ENCODE data around the gene ZNF385B.
"Not testable (repeated sequence)": the region's sequence is repeated elsewhere in the genome, so short reads cannot be mapped to it uniquely, and the experiment has no call there.

The ZNF385B gene

DNA sequence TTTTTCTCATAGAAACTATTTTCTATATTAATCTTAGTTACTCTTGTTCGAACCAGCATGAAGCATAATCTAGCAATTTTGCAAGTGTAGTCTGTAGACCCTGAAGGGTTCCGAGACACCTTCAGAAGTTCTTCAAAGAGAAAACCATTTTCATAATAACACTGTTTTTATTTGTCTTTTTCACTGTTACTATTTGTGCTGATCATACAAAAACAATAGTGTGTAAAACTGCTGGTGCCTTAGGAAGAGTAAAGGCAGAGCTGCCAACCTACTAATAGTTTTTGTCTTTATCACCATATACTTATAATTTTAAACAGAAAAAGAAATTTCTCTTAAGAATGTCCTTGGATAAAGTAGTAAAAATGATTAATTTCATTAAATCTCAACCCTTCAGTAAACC is 218.9 kb downstream of the ZNF385B start:
- TF ChIP-seq, protein P1, sequence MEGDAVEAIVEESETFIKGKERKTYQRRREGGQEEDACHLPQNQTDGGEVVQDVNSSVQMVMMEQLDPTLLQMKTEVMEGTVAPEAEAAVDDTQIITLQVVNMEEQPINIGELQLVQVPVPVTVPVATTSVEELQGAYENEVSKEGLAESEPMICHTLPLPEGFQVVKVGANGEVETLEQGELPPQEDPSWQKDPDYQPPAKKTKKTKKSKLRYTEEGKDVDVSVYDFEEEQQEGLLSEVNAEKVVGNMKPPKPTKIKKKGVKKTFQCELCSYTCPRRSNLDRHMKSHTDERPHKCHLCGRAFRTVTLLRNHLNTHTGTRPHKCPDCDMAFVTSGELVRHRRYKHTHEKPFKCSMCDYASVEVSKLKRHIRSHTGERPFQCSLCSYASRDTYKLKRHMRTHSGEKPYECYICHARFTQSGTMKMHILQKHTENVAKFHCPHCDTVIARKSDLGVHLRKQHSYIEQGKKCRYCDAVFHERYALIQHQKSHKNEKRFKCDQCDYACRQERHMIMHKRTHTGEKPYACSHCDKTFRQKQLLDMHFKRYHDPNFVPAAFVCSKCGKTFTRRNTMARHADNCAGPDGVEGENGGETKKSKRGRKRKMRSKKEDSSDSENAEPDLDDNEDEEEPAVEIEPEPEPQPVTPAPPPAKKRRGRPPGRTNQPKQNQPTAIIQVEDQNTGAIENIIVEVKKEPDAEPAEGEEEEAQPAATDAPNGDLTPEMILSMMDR (IDR thresholded peaks at IDR 0.05; ENCODE audit: low read depth, low read length) = no peak
- no peak overlapping the region for H3K4me3 ChIP-seq (ENCODE audit: low read depth, low read length)

DNA sequence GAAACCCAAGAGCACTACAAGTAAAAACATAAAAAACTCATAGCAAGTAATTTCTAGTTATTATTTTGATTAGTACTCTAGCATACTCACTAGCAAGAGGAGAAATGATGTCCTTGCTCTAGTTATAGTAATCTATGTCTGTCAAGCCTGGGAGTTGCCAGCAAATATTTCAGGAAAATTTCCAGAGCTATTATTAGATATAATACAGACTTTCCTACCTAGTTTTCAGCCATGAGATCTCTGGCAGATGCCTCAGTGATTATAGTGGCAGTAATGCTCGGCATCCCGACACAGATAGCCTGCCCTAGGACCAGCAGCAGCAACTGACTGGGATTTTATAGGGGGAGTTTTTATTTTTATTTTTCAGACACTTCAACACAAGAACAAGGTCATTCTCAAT is 224.4 kb downstream of the ZNF385B start:
- H3K4me3 ChIP-seq (ENCODE audit: low read depth, low read length) = no peak overlapping the region
- TF ChIP-seq, protein P1 (IDR thresholded peaks at IDR 0.05; ENCODE audit: low read depth, low read length) = no peak

DNA sequence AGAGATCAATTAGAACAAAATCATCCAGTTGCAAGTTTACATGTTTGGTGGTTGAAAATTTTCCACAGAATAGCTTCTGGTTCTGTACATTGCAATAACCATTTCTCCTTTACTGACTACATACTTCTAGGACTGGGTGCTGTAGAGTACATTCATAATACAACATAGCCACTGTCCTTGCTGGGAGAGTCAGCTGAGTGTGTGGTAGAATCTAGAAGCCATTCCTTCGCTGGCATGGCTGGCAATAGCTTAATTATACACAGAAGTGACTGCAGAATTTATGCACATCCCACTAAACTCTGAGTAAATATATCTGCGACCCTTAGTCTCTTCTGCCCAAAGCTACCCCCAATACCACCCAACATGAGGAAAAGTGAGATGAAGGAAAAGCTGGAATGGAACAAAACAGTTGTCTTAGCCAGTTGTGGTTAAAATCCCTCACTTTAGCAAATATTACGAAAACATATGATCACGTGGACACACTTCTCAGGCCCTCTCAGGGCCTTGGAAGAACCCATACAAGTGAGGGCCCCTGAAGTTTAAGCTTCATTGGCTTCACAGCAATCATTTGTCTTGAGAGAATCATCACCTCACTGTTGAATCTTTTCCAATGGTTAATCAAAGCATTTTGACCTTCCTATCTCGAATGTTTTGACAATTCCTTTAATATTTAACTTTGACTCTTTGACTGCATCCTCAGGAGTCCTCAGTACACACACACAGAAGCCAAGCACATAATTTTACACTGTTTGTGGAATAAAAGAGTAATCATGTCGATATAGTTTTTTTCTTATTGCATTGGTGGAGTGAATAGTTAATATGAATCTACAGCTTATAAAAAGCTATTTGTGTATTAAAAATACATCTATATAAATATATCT is 225.1 kb downstream of the ZNF385B start:
- no peak overlapping the region for H3K4me3 ChIP-seq (ENCODE audit: low read depth, low read length)
- TF ChIP-seq, protein P1 (IDR thresholded peaks at IDR 0.05; ENCODE audit: low read depth, low read length) = no peak

DNA sequence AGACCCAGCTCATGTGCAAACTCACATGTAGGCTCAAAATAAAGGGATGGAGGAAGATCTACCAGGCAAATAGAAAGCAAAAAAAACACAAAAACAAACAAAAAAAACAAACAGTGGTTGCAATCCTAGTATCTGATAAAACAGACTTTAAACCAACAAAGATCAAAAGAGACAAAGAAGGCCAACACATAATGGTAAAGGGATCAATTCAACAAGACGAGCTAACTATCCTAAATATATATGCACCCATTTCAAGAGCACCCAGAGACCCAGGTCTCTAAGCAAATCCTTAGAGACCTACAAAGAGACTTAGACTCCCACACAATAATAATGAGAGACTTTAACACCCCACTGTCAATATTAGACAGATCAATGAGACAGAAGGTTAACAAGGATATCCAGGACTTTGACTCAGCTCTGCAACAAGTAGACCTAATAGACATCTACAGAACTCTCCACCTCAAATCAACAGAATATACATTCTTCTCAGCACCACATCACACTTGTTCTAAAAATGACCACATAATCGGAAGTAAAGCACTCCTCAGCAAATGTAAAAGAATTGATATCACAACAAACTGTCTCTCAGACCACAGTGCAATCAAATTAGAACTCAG is 229.5 kb downstream of the ZNF385B start:
- H3K4me3 ChIP-seq (ENCODE audit: low read depth, low read length) = not testable (repeated sequence)

DNA sequence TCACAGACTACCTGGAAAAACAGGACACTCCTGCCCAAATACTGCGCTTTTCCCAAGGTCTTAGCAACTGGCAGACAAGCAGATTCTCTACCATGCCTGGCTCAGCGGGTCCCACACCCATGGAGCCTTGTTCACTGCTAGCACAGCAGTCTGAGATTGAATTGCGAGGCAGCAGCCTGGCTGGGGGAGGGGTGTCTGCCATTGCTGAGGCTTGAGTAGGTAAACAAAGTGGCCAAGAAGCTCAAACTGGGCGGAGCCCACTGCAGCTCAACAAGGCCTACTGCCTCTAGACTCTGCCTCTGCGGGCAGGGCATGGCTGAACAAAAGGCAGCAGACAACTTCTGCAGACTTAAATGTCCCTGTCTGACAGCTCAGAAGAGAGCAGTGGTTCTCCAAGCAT is 231.6 kb downstream of the ZNF385B start:
- not testable (repeated sequence) for H3K4me3 ChIP-seq (ENCODE audit: low read depth, low read length)

DNA sequence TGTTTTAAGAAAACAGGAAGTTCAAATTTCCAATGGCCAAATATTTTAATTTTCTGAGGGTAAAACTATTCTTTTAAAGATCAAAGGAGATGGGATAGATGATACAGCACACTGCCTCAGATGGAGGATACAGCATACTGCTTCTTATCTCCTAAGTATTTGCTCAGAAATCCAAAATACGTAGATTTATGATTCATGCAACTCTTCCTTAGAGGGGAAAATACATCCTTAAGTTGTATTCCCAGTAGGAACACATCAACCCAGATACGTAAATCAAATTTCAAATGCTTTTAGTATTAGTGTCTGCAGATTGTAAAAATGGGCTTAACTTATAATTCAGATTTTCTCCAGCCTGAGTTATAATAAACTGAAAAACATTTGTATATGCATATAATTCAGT is 235.2 kb downstream of the ZNF385B start:
- TF ChIP-seq, protein P1 (IDR thresholded peaks at IDR 0.05; ENCODE audit: low read depth, low read length) = no peak
- no peak overlapping the region for H3K4me3 ChIP-seq (ENCODE audit: low read depth, low read length)

DNA sequence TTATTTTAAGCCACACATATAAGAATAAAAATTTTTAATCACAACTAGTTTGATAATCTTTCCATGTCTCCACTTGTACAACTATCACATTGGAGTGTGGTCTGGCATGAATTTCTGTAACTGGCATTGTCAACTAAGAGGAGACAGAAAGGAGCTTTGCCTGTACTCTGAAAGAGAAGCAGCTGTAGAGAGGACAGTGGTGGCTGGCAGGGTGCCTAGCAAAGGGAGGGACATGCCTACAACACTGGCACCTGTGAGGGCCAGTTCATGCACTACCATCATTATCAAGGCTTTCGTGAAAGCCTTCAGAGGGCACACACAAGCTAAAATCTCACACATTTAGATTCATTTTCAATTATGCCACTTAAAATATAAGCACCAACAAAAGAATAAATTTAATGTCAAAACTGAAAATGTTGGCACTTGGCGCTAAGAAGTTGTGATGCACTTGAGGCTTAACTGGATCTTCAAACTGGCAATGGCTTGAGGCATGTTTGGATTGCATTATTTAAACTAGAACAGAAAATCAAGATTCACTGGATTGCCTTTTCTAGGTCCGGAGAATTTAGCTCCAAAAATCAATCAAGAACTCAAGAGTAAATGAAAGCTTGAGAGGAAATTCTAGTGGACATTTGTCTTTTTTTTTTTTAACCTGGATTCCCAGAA is 238.6 kb downstream of the ZNF385B start:
- no peak overlapping the region for H3K4me3 ChIP-seq (ENCODE audit: low read depth, low read length)
- TF ChIP-seq, protein P1 (IDR thresholded peaks at IDR 0.05; ENCODE audit: low read depth, low read length) = no peak

DNA sequence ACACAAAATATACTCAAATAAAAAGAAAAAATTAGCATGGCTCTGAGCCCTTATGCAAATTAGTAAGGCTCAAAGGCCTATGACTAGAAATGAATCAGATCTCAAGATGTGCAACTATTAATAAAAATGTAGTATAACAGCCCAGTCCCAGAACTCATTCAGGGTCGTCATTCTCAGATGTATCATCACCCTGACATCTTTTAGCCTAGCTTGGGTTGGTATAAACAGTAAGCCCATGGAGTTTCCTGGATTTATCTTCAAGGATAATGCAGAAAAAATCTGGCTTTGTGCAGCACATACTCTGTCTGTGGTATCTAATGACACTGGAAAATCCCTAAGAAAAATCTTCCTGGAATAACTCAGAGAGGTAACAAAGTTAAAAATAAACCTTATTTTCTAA is 239.3 kb downstream of the ZNF385B start:
- no peak overlapping the region for H3K4me3 ChIP-seq (ENCODE audit: low read depth, low read length)
- TF ChIP-seq, protein P1 (IDR thresholded peaks at IDR 0.05; ENCODE audit: low read depth, low read length) = no peak
